HG02763 (cell line): ENCODE results near the gene SLC22A3.

Experiments used
- ATAC-seq: cut with Tn5 transposase; IDR thresholded peaks from one replicate; pipeline ENCODE4 v1.9.1; 2021; ENCODE audit warnings: mild to moderate bottlenecking, moderate library complexity; ENCODE audit not compliant: unreplicated experiment

The SLC22A3 gene

GRCh38 chr6:160489091-160489490, 140.9 kb downstream of the SLC22A3 start:
- ATAC-seq = no peak

GRCh38 chr6:160494576-160494975, 146.4 kb downstream of the SLC22A3 start:
- ATAC-seq = no peak

DNA sequence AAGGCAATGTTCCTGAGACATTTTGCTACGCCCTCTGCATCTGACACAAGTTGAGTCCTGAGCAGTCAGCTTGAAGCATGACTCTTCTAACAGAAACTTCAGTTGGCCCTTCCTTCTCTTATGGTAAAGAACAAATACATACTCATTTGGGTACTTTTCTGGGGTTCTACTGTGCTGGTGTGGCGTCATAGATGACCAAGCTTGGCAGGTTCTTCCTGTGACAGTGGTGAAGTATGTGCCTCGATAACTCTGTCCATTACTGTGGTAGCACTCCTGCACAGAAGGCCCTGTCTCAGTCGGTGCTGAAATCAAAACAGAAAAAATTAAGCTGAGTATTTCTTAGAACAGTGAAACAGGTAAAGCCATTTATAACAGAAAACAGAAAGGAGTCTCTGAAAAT, 152.5 kb downstream of the SLC22A3 start:
- no peak for ATAC-seq
